ENCODE measurements around the gene KRT83. TPM values are rescaled to one million over a fixed set of nuclear protein-coding genes. Genes with fewer than 3 reads are reported as not detected.

Gene KRT83
- total and polyA plus RNA-seq, 10 of the 15 experiments (the other 5 are each of a cell fraction or from before 2014, with no cell fraction given) = not detected

DNA sequence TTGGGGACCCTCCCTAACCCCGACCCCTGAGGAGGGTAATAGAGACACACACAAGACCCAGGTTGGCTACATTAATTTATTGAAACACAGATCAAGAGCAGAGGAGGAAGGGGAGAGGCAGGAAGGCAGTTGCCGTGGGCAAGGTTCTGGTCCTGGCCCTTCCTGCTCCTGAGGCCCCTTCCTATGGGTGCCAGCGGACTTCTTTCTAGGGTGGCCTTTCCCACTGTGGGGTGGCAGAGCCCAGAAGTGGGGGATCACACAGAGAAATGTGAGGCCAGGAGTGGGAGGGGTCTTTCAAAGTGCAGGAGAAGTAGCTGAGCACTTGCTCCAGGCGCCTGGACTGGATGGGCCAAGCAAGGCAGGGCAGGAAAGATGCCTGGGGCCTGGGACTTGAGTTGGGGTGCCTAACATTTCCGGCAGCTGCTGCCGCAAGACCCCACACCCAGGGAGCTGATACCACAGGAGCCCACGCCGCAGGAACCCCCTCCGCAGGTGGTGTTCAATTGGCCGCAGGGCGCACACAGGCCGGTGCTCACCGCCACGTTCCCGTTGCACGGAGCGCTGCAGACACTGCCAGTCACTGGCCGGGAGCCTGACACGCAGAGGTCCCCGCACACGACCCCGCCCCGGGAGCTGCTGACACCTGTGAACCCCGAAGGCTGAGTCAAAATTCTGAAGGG is 35.2 kb downstream of the KRT83 start:
- SMC1A ChIA-PET (ENCODE audit: uncharacterized antibody, unreplicated experiment) = interaction anchor here (0.7 to 1.3 kb wide), 2 partner anchors 26 to 64 kb away, joined by 3 read pairs; no protein-coding TSS in a partner anchor
- CTCF ChIA-PET = interaction anchor here (0.8 to 1.8 kb wide), 6 partner anchors 8 to 75 kb away, joined by 3 to 9 read pairs (median 4); no protein-coding TSS in a partner anchor
- no peaks in the 10 kb centered on the region for H3K79me2 ChIP-seq (ENCODE audit: control insufficient read depth, insufficient read depth, low read length)
- FAIRE-seq (no peak), DNase-seq (ENCODE audit: low read depth, low spot score) (no peak), ATAC-seq (no peak)
- RAD21 ChIA-PET (ENCODE audit: unreplicated experiment) = no interaction called here
- no peaks in the 10 kb centered on the region for H3K36me3 ChIP-seq (ENCODE audit: control insufficient read depth in 2 of 2, insufficient read depth in 2 of 2, low read length in 1 of 2)
- H2AFZ ChIP-seq (ENCODE audit: control insufficient read depth, low read depth, low read length) = no peak overlapping the region
- no peaks in the 10 kb centered on the region for H3K27me3 ChIP-seq (replicated peaks in 1 of 2; ENCODE audit: control insufficient read depth in 2 of 2, insufficient read depth in 2 of 2, low read length in 1 of 2)
- H3K4me3 ChIP-seq = no peak overlapping the region
- peaks cover 6% of the 10 kb centered on the region for H3K4me1 ChIP-seq (ENCODE audit: control insufficient read depth, insufficient read depth, low read length)
- no peaks in the 10 kb centered on the region for H4K20me1 ChIP-seq (ENCODE audit: control insufficient read depth, insufficient read depth)
- intact Hi-C loops (cut with micrococcal nuclease; ENCODE audit: unreplicated experiment) = no loop called here
- in situ Hi-C loops (cut with MboI) = no loop called here
- POLR2A ChIA-PET = no interaction called here
- no peak overlapping the region for H3K9ac ChIP-seq (ENCODE audit: control insufficient read depth, insufficient read depth, low read length)
- H3K9me3 ChIP-seq (replicated peaks; ENCODE audit: control insufficient read depth, insufficient read depth, low read length) = no peaks in the 10 kb centered on the region
- H3K27ac ChIP-seq (ENCODE audit: control insufficient read depth, insufficient read depth) = no peak overlapping the region
- TF ChIP-seq SIX5 (IDR thresholded peaks at IDR 0.05; ENCODE audit: low read depth, low read length, severe bottlenecking) (no peak), NFYA (IDR thresholded peaks at IDR 0.05; ENCODE audit: borderline replicate concordance, low read depth, low read length) (no peak), IKZF2 (IDR thresholded peaks at IDR 0.05) (no peak)
- TF ChIP-seq, protein P1, sequence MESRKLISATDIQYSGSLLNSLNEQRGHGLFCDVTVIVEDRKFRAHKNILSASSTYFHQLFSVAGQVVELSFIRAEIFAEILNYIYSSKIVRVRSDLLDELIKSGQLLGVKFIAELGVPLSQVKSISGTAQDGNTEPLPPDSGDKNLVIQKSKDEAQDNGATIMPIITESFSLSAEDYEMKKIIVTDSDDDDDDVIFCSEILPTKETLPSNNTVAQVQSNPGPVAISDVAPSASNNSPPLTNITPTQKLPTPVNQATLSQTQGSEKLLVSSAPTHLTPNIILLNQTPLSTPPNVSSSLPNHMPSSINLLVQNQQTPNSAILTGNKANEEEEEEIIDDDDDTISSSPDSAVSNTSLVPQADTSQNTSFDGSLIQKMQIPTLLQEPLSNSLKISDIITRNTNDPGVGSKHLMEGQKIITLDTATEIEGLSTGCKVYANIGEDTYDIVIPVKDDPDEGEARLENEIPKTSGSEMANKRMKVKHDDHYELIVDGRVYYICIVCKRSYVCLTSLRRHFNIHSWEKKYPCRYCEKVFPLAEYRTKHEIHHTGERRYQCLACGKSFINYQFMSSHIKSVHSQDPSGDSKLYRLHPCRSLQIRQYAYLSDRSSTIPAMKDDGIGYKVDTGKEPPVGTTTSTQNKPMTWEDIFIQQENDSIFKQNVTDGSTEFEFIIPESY (IDR thresholded peaks at IDR 0.05) = no peak
- no TSS peak for BruUV-seq (replicated peaks)
- 51% methylated on average over 20 of the region's 24 CpGs for WGBS (ENCODE audit: insufficient coverage, insufficient replicate concordance, low lambda C conversion rate, missing lambda C conversion rate)
- no peak overlapping the region for H3K4me2 ChIP-seq (ENCODE audit: control insufficient read depth, insufficient read depth)

All from GM12878 (cell line).